22Rv1 (cell line): Measurements from ENCODE around the gene PRMT2.

ENCODE experiments used
- CTCF ChIP-seq: fragments of 450-650 bp; IDR thresholded peaks from 2 replicates; pipeline ENCODE4 v1.5.1; 2017; ENCODE audit warnings: mild to moderate bottlenecking
- ZFX ChIP-seq: fragments of 450-650 bp; IDR thresholded peaks from 2 replicates; pipeline ENCODE4 v1.6.1; 2017; ENCODE audit warnings: antibody characterized with exemption, borderline replicate concordance

GRCh38 chr21:46605767-46606426 lies 29.6 kb upstream of the PRMT2 start:
- TF ChIP-seq CTCF (no peak), ZFX (no peak)
